GM19043 (cell line): ENCODE measurements around the gene SUN2.

Source experiments
- ATAC-seq: cut with Tn5 transposase; IDR thresholded peaks from one replicate; pipeline ENCODE4 v1.9.1; 2021; ENCODE audit warnings: low read depth; ENCODE audit not compliant: unreplicated experiment

Gene SUN2

DNA sequence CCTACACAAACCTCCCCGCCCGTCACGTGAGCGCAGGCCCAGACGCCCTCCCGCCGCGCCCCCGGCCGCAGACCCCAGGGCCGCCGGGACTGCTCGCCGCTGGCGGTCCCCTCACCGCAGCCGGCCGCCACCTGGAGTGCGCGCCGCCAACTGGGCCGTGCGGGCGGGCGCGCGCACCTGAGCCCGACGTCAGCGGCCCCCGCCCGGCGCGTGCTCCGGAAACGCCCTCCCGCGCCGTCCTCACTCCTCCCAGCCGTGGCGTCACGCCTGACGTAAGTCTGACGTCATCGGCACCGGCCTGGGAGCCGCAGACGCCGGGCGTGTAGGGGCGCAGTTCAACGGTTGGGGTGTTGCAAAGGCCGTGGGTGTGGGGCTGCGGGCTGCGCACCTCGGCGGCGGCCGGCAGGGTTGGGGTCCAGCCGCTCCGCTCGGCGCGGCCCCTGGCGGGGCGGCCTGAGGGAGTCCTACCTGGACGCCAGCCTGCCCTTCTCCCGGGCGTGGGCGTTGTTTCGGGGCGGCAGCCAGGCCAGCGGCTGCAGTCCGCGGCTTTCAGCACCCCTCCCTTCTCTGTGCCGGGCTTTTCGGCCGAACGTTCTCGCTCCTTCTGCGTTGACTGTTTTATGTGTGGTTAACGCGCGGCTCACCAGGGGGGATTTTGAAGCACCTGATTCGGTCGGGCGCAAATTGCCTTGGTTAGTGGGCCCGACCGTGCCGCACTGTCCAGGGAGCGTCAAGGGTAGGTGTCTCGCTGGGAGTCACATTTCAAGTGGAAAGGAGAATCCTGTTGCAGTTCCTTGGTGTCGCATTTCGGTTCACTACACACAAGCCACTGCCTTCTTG is 54.8 kb downstream of the SUN2 start, which contains the start of gene JOSD1:
Gene JOSD1 (minus strand): TSS at position 155 of the 840 bp plus-strand sequence. CDS start 956 bp downstream, outside the sequence.
- no peak for ATAC-seq

- ATAC-seq, result no peak
Measured at GRCh38 chr22:38700270-38700788, 55.5 kb downstream of the SUN2 start.

- no peak for ATAC-seq
Measured at GRCh38 chr22:38699784-38700183, 56.0 kb downstream of the SUN2 start.

DNA sequence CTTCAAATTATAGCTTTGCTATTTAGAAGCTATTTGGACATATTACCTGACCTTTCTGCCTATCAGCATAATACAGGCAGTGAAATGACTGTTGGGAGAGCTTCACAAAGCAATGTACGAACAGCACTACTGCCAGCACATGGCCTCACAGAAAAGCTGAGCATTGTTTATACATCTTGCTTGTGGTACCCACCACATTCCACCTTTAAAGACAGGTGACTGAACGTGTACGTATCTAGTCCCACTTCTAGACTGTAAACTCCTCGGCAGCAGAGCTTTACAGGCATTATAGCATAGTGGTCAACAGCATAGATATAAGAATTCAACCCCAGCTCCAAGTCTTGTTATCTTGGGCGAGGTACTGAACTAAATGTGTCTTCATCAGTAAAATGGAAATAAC is 56.7 kb downstream of the SUN2 start:
- no peak for ATAC-seq

DNA sequence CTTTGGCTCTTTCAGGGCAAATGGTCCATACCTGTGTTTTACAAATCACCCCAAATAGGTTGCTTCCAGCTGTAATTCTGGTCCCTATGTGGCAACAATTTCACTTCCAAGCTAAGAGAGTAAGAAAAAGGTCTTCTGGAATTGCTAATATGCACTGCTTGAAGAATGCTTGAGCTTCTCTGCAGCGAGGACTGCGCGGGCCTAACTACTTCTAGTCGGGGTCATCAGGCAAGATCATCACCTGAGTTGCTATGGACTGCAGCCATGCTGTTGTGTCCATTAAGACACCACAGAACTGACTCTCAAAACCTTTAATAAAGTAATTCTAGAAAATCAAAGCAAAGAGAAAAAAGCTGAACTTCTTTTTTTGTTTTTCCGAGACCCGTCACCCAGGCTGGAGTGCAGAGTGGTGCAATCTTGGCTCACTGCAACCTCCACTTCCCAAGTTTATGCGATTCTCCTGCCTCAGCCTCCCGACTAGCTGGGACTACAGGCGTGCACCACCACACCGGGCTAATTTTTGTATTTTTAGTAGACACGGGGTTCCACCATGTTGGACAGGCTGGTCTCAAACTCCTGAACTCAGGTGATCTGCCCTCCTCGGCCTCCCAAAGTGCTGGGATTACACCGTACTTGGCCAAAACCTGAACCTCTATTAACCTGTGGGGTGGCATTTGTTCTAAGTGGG is 57.2 kb downstream of the SUN2 start:
- ATAC-seq, result no peak

DNA sequence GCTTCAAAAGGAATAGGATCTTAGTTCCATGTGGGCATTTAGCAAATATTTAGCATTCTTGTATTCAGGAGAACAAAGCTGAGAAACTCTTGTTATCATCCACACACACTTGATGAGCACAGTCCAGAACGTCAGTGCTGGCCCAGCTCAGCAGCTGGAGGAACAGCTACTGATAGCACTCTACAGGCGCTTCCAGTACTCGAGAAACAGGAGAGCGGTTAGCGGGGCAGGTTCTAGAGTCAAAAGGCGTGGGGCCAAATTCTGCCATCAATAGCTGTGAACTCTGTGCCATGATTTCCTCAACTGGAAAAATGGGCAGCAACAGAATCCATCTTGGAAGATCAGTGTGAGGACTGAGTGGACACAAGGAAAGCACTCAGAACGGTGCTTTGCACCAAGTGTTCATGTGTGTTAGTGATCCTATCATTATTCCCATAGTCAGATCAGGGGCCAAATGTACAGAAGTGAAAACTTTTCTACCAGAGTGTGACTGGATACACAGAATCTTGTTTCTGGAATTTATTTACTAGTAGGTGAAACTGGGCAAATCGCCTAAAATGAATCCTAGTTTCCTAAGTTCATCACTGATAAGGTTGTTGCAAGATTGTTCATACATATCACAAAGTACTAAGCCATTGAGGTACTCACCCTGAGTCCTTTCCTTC is 58.2 kb downstream of the SUN2 start:
- no peak for ATAC-seq

DNA sequence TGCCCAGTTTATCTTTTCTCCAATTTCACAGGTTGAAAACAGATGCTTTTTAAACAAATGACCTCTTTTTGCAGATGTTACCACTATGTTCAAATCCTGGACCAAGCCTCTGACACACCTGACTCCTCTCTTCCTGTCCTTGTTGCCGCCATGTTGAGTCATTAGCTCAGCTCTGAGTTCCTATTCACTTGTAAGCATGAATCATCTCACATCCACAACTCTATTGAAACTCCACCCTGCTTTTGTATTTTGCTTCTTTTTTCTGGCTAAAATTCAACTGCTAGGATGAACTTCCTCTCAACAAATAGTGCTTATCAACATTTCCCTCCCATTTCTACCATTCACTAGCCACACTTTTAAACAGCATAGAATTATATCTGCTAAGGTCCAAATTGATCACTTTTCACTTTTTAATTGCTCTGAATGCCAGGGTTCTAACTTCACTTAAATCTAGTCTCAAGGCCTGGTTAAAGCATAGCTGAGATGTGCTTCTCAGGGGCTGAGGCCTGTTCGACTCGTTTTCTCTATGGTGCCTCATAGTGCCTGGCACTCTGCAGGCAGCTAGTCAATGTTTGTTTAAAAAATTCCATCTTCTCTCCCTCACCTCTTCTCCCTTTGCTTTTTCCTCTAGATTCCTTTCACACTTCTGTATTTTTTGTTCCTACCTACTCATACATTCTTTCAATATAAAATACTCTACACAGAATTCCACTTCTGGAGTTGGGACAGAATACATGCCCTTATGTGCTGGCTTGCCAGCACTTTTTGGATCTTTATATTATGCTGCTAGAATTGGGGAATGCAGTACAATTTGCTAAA is 59.0 kb downstream of the SUN2 start:
- no peak for ATAC-seq

DNA sequence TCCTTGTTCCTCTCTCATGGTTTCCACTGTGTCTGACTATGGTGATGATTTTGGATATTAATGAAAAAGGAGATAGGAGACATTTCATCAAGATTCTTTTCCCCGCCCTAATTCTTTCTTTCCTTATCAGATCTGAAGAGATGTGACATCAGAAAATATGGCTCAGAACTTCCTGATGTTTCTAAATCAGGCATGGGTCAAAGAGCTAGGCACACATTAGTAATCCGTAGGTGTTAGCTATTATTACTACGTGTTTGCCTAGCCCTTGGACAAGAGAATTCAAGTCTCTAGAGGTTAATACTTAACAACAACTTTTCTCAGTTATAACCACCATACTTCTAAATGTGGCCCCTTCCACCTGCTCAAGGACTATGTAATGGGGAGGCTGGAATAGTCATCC is 60.9 kb downstream of the SUN2 start:
- no peak for ATAC-seq

- no peak for ATAC-seq
Measured at GRCh38 chr22:38694049-38694448, 61.7 kb downstream of the SUN2 start.

GRCh38 chr22:38689651-38690050 is 66.1 kb downstream of the SUN2 start:
- no peak for ATAC-seq

- no peak for ATAC-seq
Measured at GRCh38 chr22:38685761-38686160, 70.0 kb downstream of the SUN2 start.

- no peak for ATAC-seq
Measured at GRCh38 chr22:38684895-38685294, 70.9 kb downstream of the SUN2 start.
